Endothelial cell of umbilical vein (primary cell): Measurements from ENCODE around the gene GSPT1.

ENCODE experiments used
- EZH2 ChIP-seq: IDR thresholded peaks from 2 replicates; pipeline ENCODE4 v1.6.1; 2012; ENCODE audit warnings: borderline replicate concordance, low read depth, mild to moderate bottlenecking, moderate library complexity, low read length, inconsistent platforms; ENCODE audit not compliant: severe bottlenecking
- JUN ChIP-seq: IDR thresholded peaks from 2 replicates; pipeline ENCODE4 v1.6.1; 2011; ENCODE audit warnings: borderline replicate concordance, low read depth; ENCODE audit not compliant: insufficient read length, insufficient read depth
- MYC ChIP-seq: IDR thresholded peaks from one replicate; pipeline ENCODE4 v1.6.1; 2011; ENCODE audit warnings: mild to moderate bottlenecking, low read depth, low read length
- POLR2A ChIP-seq: IDR thresholded peaks from 2 replicates; pipeline ENCODE4 v1.6.1; 2012; ENCODE audit warnings: low read depth, mild to moderate bottlenecking, control low read depth, low read length
- POLR2AphosphoS5 ChIP-seq: IDR thresholded peaks from 2 replicates; pipeline ENCODE4 v1.6.1; 2012; ENCODE audit warnings: low read depth, mild to moderate bottlenecking, control low read depth, low read length, moderate library complexity; ENCODE audit not compliant: insufficient read depth
- TF ChIP-seq, protein P1 (sequence below), 2 donors: IDR thresholded peaks; 1 replicate in 1 of 2; 2 replicates in 1 of 2; pipeline ENCODE4 v1.5.1; 2011; ENCODE audit warnings: low read length in 2 of 2, mild to moderate bottlenecking in 2 of 2, moderate library complexity in 2 of 2, control low read depth in 1 of 2, inconsistent platforms in 1 of 2, low read depth in 1 of 2; ENCODE audit not compliant: insufficient read depth in 1 of 2; ENCODE audit errors: extremely low read depth in 1 of 2
- TF ChIP-seq, protein P2 (sequence below): IDR thresholded peaks from 2 replicates; pipeline ENCODE4 v1.6.1; 2011; ENCODE audit not compliant: insufficient read depth, insufficient read length

DNA sequence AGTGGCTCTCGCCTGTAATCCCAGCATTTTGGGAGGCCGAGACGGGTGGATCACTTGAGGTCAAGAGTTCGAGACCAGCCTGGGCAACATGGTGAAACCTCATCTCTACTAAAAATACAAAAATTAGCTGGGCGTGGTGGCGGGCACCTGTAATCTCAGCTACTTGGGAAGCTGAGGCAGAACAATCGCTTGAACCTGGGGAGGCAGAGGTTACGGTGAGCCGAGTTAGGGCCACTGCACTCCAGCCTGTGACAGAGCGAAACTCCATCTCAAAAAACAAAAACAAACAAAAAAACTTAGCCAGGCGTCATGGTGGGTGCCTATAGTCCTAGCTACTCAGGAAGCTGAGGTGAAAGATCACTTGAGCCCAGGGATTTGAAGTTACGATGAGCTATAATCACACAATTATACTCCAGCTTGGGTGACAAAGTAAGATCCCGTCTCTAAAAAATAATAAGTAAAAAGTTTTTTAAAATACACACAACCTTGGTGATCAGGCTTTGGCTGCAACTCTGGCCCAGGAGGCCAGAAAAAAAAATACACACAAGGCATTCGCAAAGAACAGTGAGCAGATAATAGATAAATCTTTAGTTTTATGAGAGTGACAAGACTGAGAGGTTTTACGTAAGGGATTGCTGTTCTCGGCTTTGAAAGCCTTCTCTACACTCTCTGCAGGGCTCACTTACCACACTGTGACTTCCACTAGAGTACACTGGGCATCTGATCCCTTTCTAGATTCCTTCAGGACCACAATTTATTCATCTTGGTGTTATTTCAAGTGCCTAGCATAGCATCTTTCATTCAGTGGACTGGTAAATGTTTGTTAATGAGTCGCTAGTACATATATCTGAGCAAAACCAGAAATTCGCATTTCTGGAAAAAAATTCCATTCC lies 5.9 kb downstream of the GSPT1 start:
- TF ChIP-seq, protein P1, sequence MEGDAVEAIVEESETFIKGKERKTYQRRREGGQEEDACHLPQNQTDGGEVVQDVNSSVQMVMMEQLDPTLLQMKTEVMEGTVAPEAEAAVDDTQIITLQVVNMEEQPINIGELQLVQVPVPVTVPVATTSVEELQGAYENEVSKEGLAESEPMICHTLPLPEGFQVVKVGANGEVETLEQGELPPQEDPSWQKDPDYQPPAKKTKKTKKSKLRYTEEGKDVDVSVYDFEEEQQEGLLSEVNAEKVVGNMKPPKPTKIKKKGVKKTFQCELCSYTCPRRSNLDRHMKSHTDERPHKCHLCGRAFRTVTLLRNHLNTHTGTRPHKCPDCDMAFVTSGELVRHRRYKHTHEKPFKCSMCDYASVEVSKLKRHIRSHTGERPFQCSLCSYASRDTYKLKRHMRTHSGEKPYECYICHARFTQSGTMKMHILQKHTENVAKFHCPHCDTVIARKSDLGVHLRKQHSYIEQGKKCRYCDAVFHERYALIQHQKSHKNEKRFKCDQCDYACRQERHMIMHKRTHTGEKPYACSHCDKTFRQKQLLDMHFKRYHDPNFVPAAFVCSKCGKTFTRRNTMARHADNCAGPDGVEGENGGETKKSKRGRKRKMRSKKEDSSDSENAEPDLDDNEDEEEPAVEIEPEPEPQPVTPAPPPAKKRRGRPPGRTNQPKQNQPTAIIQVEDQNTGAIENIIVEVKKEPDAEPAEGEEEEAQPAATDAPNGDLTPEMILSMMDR (IDR thresholded peaks at IDR 0.05; ENCODE audit: extremely low read depth in 1 of 2, insufficient read depth in 1 of 2, low read depth in 1 of 2, low read length in 2 of 2), result no peak
- TF ChIP-seq EZH2 (no peak), POLR2A (no peak), JUN (no peak), POLR2AphosphoS5 (no peak), MYC (no peak)
- TF ChIP-seq, protein P2, sequence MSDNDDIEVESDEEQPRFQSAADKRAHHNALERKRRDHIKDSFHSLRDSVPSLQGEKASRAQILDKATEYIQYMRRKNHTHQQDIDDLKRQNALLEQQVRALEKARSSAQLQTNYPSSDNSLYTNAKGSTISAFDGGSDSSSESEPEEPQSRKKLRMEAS, result no peak
